HG03135 (cell line): Measurements from ENCODE around the gene UBA52.

Experiments used
- ATAC-seq: cut with Tn5 transposase; IDR thresholded peaks from one replicate; pipeline ENCODE4 v1.9.1; 2021; ENCODE audit warnings: mild to moderate bottlenecking, moderate library complexity; ENCODE audit not compliant: unreplicated experiment

Gene UBA52

DNA sequence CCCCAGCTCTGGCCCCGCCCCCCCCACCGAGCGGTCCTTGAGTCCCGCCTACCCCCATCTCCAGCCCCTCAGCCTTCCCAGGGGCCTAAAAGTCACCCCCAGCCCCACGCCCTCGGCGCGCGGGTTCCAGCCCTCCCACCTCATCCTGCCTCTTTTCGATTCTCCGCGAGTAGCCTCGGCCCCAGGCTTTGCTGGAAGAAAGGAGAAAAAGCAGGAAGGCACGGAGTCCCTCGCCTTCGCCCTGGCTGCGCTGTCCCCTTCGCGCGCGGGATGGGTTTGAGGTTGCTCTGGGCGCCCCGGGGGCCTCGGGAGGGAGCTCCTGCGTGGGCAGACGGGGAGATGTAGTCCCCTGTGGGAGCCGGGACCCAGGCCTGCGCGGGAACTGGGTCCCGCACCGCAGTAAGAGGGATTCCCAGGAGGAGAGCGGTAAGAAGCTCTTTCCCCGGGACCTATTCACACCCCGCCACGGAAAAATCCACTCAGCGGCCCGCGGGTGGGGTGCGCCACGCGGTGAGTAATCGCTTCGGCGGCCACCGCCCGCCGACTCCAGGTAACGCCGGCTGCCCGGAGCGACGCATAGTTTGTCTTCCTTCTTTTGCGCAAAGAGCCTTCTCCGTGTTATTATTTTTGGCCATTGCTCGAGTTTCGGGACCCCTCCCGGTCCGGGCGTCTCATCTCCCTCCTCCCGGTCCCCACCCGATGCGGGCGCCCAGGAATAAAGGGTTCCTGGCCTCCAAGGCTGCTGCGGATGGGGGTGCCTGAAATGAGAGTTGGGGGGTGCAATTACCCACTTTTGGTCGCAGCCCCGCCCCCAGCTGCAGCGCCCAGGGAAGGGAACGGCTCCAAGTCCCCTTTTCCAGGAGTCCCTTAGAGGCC lies 35.8 kb downstream of the UBA52 start:
- no peak for ATAC-seq

DNA sequence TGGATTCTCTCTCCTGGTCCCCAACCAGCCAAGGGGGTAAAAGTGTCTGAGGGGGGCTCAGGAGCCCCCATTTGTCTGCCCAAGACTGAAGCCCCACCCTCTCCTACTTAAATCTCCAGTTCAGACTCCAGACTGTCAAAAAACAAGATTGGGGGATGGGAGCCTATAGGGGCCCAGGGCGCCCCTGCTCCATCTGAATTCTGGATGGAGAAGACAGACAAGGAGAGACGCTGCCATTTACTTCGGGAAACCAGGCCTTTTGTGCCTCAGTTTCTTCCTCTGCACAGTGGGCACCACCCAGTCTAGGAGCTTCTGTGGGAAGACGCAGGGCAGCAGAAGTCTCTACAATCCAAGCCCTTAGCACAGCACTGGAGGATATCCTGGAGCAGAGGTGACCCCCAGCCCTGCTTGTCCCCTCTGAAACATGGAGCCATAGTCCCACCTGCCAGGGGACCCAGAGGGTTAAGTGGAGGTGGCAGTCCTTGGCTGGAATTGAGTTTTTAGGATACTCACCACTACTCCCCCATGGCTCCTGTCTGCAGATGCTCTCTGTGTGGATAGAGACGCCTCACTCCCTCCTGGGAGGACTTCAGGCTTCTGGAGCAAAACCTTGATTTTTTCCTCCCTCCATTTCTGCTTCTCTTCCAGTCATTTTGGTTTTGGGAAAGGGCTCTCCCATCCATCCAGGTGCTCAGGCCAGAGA lies 36.6 kb downstream of the UBA52 start:
- ATAC-seq, result no peak

DNA sequence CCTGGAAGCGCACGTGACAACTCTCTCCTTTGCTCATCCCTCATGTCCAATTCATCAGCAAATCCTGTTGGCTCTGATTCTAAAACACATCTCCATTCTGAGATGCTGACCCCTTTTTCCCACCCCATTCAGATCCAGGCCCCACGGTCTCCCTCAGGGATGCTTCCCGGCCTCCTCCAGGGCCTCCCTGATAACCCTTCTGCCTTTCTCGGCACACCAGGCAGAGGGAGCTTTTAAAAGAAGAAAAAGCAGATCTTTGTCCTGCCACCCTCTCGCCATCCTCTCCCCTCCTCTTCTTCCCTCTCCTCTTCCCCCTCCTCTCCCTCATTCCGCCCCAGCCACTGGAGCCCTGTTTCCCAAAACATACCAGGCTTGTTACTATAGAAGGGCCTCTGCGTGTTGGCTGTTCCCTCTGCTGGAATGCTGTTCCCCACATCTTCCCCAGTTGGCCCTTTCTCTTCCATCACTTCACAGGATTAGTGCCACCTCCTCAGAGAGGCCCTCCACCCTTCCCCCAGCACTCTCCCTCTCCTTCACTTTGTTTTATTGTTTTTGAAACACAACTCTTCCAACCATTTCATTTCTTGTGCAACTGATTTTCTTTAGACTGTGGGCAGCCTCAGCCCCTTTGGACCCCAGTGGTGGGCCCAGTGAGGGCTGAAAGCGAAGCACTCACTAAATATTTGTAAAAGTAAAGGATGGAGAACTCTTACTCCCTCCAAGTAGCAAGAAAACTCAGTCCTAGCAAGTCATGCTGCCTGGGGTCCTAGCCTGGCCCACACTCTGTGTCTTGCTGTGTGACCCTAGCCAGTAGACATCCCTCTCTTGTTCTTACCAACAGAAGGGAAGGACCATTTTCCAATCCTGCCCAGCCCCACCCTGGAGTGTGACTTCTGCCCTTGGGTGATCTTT lies 37.4 kb downstream of the UBA52 start:
- ATAC-seq, result no peak

DNA sequence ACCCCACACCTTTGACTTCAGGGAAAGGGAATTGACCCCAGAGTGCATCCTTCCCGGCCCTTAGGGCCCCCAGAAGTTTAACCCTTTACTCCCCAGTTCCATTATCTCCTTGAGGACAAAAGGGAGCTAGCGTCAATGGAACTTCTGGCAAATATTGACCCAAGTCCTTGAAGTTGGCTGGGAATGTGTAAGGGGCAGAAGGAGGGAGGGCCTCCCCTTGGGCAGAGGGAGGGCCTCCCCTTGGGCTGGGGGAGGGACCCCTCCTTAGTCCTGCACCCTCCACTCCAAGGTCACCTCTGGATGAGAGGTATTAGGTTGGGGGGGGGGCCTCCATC lies 38.0 kb downstream of the UBA52 start:
- ATAC-seq, result no peak

DNA sequence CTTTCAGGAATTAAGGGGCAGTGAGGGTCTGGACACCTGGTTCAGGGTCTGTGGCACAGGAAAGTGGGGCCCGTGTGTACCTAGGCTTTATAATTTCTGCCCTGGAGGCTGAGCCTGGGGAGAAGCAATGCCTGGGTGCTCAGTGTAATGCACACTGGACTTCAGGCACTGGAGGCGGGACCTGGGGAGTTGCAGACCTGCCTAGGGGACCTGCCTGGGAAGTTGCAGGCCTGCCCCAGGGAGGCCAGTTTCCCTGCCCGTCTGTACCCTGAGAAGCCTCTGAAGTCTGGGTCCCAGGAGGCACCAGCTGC lies 38.5 kb downstream of the UBA52 start:
- ATAC-seq, result no peak

DNA sequence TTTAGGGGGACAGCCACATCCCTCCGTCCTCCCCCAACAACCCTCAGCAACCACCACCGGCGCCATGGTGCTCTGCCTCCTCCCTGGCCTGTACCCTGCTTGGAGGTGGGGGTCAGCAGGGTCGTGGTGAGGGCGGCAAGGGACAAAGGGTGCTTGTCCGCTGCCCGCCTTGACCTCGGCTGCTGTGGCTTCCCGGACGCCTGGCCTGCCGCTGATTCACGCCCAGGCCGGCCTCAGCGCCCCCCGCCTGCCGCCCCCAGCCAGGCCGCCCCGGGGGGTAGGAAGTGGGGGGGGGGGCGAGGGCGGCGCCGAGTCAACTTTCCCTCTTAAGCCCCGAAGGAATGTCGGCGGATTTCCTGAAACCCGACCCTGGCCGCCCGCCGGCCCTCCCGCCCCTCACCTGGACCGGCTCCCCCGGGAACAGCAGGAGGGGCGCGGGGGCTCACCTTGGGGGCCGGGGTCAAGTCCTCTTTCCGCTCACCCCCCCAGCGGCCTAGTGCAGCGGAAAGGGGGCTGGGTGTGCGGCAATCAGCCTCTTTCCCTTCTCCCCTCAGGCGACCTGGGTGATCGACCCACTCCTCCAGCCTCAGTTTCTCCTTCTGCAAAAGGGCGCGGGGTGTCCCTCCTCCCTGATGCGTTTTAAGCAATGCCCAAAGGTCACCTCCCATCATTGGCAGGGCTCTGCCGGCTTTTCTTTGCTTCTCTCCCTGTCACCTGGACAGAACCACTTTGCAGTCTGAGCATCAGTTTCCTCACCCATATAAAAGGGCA lies 39.1 kb downstream of the UBA52 start:
- no peak for ATAC-seq

DNA sequence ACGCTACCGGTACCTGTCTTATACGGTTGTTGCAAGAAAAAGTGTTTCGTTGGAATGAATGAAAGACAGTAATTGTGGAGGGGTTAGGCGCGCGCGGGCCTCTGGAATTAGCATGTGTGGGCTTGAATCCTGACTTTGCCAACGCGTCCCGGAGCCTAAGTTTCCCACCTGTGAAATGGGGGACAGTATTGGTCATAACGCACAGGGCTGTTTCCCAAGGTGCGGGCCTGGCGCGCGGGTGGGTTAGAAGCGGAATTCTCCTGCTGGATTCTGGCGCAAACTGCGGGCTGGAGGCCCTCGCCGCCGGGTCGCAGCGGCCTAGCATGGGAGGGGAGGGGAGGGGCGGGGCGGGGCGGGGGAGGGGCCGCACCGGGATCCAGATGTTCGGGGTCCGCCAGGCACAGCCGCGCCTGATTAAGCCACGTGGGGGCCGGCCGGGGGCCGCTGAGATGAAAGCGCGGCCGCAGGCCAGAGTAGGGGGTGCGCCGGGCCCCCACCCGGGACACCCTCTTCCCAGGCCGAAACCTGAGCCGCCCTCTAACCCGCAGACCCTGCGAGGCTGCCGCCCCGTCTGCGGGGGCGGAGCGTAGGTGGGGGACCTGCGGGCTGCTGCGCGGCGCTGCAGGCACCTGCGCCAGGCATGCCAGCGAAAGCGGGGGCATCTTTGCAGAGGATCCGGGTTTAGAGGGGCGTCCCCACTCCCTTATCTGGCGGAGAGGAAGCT lies 39.8 kb downstream of the UBA52 start:
- ATAC-seq, result no peak

DNA sequence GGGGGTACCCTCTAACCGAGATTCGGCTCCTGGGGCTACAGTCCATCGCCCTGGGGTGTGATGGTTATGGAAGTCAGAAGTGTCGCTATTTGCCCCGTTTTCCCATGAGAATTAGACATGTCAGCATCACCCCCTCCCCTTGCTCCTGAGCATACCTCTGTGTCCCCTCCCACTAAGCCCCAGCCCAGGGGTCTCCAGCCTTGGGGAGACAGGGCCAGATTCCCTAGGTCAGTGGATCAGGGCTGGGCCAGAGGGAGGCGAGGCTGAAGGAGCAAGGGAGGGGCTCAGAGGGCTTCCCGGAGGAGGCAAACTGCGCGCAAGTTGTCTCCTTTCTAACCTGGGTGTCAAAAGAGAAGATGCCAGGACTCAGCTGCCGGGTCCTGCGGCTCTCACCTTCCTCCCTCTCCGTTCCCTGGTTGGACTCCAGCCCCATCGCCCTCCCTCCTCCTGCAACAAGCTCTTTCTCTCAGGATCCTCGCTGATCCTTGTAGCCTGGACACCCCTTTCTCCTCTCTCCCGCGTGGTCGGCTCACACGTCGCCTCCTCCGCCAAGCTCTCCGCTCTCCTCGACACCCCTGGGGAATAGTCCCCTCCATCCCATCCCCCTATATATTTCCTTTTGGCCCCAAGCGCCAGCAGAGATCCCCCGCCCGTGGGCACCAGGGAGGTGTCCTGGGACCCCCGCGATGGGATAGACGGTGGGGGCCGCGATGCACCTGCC lies 40.6 kb downstream of the UBA52 start:
- ATAC-seq, result no peak

DNA sequence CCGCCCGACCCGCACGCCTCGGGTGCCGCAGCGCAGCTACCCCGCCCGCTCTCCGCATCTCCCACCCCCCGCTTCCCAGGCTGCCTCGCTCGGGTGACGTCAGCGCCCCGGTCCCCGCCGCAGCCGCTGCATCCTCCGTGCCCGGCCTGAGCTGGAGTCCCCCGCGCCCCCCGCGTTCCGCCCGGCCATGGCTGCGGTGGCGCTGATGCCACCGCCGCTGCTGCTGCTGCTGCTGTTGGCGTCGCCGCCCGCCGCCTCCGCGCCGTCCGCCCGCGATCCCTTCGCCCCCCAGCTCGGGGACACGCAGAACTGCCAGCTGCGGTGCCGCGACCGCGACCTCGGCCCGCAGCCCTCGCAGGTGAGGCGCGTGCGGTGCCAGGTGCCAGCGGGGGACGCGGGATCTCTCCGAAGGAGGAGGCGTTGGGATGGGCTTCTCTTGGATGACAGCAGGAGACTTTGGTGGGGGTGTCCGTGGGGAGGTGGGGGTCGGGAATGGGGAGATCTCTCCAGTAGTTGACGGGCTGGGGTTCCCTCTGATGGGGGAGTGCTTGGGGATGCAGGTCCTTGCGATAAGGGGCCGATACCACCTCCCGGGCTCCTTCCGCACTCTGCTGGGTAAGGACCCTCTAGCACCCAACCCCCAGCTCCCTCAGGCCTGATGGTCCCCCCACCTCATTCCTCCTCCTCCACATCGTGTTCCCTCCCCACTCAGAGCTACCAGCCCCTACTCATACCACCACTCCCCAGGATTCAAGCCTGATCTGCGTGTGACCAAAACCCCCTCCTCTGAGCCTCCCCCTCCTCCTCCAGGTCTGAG lies 41.3 kb downstream of the UBA52 start, which contains the start of gene TMEM59L:
Gene TMEM59L (plus strand): TSS at position 99 of the 817 bp plus-strand sequence. CDS start 89 bp downstream, at position 188.
- no peak for ATAC-seq

DNA sequence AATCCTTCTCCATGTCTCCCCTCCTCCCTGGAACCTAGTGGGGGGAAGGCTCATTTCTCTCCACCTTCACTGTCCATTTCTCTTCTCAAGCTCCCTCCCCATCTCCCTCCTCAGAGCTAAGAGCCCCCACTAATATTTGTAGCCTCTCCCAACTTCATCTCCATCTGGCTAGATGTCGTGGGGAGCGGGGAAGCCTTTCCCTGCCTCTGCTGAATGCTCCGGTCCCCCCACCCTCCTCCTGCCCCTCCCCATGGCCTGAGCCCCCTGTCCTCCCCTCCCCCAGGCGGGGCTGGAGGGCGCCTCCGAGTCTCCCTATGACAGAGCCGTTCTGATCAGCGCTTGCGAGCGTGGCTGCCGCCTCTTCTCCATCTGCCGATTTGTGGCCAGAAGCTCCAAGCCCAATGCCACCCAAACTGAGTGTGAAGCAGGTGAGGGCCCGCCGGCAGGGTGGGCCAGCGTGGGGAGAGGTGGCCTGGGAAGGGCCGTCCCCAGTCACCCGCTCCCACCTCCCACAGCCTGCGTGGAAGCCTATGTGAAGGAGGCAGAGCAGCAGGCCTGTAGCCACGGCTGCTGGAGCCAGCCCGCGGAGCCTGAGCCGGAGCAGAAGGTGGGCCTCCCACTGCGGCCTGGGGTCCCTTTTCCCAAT lies 42.1 kb downstream of the UBA52 start:
- no peak for ATAC-seq

DNA sequence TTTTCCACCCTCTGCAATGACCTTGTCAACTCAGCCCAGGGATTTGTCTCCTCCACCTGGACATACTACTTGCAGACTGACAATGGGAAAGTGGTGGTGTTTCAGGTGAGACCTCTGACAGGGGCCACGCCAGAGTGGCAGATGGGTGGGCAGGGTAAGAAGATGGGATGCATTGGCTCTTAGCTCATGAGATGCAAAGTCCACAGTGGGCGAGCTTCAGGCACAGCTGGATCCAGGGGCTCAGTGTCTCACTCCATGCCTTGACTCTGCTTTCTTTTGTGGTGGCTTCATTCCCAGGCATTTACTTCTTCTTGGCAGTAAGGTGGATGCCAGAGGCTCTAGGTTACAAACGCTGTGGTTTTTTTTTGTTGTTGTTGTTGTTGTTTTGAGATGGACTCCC lies 44.4 kb downstream of the UBA52 start:
- no peak for ATAC-seq

DNA sequence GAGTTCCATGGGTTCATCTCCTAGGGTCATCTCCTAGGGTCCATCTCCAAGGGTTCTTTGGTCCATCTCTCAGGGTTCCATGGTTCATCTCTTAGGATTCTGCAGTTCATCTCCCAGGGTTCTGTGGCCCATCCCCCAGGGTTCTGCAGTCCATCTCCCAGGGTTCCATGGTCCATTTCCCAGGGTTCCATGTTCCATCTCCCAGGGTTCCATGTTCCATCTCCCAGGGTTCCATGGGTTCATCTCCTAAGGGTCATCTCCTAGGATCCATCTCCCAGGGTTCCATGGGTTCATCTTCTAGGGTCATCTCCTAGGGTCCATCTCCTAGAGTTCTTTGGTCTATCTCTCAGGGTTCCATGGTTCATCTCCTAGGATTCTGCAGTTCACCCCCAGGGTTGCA lies 45.9 kb downstream of the UBA52 start:
- no peak for ATAC-seq

DNA sequence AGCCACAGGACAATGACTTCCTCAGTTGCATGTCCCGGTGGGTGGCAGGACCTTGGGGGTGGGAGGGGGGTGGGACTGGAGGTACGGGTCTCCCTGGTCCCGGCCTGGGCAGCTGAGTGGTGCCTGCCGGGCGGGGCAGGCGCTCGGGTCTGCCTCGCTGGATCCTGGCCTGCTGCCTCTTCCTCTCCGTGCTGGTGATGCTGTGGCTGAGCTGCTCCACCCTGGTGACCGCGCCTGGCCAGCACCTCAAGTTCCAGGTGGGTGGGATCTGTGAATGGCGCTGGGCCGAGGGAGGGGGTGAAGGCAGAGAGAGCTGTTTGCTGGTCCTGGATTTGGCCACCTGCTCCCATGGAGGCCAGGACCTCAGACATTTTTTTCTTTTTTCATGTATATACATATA lies 46.6 kb downstream of the UBA52 start:
- no peak for ATAC-seq

DNA sequence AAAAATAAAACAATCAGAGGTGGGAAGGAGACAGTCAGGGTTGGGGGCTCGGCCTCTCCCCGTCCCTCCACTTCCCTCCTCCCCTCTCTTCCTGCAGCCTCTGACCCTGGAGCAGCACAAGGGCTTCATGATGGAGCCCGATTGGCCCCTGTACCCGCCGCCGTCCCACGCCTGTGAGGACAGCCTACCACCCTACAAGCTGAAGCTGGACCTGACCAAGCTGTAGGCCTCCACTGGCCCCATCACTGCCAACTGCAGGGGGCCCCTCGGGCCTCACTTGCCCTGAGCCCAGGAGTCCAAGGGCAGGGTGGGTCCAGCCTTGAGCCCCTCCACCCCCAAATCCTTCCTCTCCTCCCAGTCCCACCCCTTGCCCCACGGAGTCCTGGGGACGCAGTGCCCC lies 48.7 kb downstream of the UBA52 start:
- no peak for ATAC-seq

DNA sequence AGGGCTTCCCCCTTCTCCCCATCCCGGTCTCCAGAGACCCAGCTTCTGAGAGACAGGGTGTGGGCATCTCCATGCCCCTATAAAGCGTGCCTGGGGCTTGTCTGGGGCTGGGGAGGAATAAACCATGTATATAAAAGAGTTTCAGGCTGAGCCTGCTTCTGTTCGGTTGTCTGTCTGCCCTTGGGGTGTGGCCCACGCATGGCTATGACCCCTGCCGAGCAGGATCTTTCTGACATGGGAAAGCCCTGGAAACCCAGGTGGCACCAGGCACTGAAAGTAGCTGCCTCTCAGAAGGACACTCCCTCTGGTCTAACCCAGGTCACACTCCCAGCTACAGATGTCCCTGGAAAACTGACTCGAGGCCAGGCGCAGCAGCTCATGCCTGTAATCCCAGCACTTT lies 49.2 kb downstream of the UBA52 start:
- no peak for ATAC-seq

DNA sequence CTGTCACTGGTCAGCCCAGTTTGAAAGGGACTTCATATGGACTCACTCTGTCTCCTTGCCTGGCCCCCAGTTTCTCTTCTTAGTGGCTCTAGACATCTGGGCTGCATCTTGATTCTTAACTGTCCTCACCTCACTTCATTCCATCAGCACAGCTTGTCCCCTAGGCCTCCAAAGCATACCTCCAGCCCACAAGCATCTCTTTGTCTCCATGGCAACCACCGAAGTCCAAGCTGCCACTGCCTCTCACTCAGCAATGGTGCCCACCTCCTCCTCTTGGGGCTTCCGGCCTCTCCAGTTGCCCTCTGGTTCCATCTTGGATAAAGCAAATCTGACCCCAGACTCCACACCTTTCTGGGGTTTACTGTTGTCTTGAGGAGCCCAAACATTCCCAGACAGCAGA lies 55.2 kb downstream of the UBA52 start:
- no peak for ATAC-seq
